Measurements from ENCODE around the gene LRCOL1.
"Not testable (repeated sequence)": the region's sequence is repeated elsewhere in the genome, so short reads cannot be mapped to it uniquely, and the experiment has no call there.

Gene LRCOL1

GRCh38 chr12:132600048-132601032, 10.0 kb downstream of the LRCOL1 start:
- DNase-seq = peak; percentile 62

GRCh38 chr12:132599502-132599901, 10.9 kb downstream of the LRCOL1 start:
- not testable (repeated sequence) for DNase-seq

- peak; percentile 68 for DNase-seq
Measured at GRCh38 chr12:132597333-132598316, 12.8 kb downstream of the LRCOL1 start.

GRCh38 chr12:132596016-132596415, 14.4 kb downstream of the LRCOL1 start:
- peak; percentile 74 for DNase-seq

GRCh38 chr12:132595183-132595582, 15.2 kb downstream of the LRCOL1 start:
- no peak for DNase-seq

- peak; percentile 83 for DNase-seq
Measured at GRCh38 chr12:132593938-132594358, 16.4 kb downstream of the LRCOL1 start.

GRCh38 chr12:132593521-132593920, 16.9 kb downstream of the LRCOL1 start:
- no peak for DNase-seq

- no peak for DNase-seq
Measured at GRCh38 chr12:132593071-132593470, 17.3 kb downstream of the LRCOL1 start.

GRCh38 chr12:132592282-132592970, 18.0 kb downstream of the LRCOL1 start:
- no peak for DNase-seq

- no peak for DNase-seq
Measured at GRCh38 chr12:132591107-132591935, 19.1 kb downstream of the LRCOL1 start.

GRCh38 chr12:132588821-132589669, 21.3 kb downstream of the LRCOL1 start:
- no peak for DNase-seq

- no peak for DNase-seq
Measured at GRCh38 chr12:132588319-132588718, 22.1 kb downstream of the LRCOL1 start.

GRCh38 chr12:132587781-132588180, 22.6 kb downstream of the LRCOL1 start:
- no peak for DNase-seq

- no peak for DNase-seq
Measured at GRCh38 chr12:132586929-132587328, 23.5 kb downstream of the LRCOL1 start.

GRCh38 chr12:132585177-132585576, 25.2 kb downstream of the LRCOL1 start:
- no peak for DNase-seq

GRCh38 chr12:132584429-132584828, 26.0 kb downstream of the LRCOL1 start:
- DNase-seq = no peak

GRCh38 chr12:132583736-132584135, 26.6 kb downstream of the LRCOL1 start:
- DNase-seq = no peak

GRCh38 chr12:132583411-132583710, 27.0 kb downstream of the LRCOL1 start:
- no peak for DNase-seq

- no peak for DNase-seq
Measured at GRCh38 chr12:132582582-132583410, 27.6 kb downstream of the LRCOL1 start.

- no peak for DNase-seq
Measured at GRCh38 chr12:132582058-132582420, 28.3 kb downstream of the LRCOL1 start.
